Upper lobe of right lung (tissue), 1 donor: ENCODE data around the gene HIGD1B. TPM values are rescaled to one million over a fixed set of nuclear protein-coding genes. Genes with fewer than 3 reads are reported as not detected.
A peak's percentile ranks its signal among the peaks of the same experiment; 100 is the strongest.

Source experiments
- ATAC-seq: fragments of 200-7000 bp; cut with Tn5 transposase; one replicate; pipeline ENCODE4 v1.9.1; 2020; ENCODE audit warnings: mild to moderate bottlenecking, moderate library complexity
- DNase-seq: peaks from one replicate; pipeline ENCODE4 v3.0.0-alpha.2; 2020
- H3K27ac ChIP-seq: fragments of 200-600 bp; one replicate; pipeline ENCODE4 v1.8.0; 2022
- H3K27me3 ChIP-seq: fragments of 200-600 bp; one replicate; pipeline ENCODE4 v1.8.0; 2022; ENCODE audit warnings: mild to moderate bottlenecking
- H3K36me3 ChIP-seq: fragments of 200-600 bp; one replicate; pipeline ENCODE4 v1.8.0; 2022
- H3K4me1 ChIP-seq: fragments of 200-600 bp; one replicate; pipeline ENCODE4 v1.8.0; 2022
- H3K4me3 ChIP-seq: fragments of 200-600 bp; one replicate; pipeline ENCODE4 v1.8.0; 2022; ENCODE audit warnings: mild to moderate bottlenecking
- H3K9me3 ChIP-seq: fragments of 200-600 bp; one replicate; pipeline ENCODE4 v1.8.0; 2022
- intact Hi-C: fragments of 100-400 bp; cut with DNase I; formaldehyde crosslinking; loops from one replicate; pipeline ENCODE4 v1.11.0; 2022
- total RNA-seq: library from RNA; stranded (reverse); fragmentation: NEBNext Ultra II Directional; extraction: Animal tissue kit (Norgen Biotek cat#: 25700); gene quantifications from one replicate; pipeline ENCODE4 v1.2.1, GENCODE V29; 2021
- TF ChIP-seq, protein P1 (sequence below): fragments of 200-600 bp; IDR thresholded peaks from one replicate; pipeline ENCODE4 v1.8.0; 2022; ENCODE audit warnings: antibody characterized with exemption
- donor health status: DM: no; HTN: yes; CAD: no; lungs with severe emphysema.

The HIGD1B gene
- total RNA-seq, 1 donor from 2014 or later = 36.4 TPM

- no peak overlapping the region for H3K27ac ChIP-seq
- no peaks in the 10 kb centered on the region for H3K36me3 ChIP-seq
- H3K27me3 ChIP-seq = no peaks in the 10 kb centered on the region
- ATAC-seq = no peak
- no peak for DNase-seq
- intact Hi-C loops = no loop called here
- TF ChIP-seq, protein P1, sequence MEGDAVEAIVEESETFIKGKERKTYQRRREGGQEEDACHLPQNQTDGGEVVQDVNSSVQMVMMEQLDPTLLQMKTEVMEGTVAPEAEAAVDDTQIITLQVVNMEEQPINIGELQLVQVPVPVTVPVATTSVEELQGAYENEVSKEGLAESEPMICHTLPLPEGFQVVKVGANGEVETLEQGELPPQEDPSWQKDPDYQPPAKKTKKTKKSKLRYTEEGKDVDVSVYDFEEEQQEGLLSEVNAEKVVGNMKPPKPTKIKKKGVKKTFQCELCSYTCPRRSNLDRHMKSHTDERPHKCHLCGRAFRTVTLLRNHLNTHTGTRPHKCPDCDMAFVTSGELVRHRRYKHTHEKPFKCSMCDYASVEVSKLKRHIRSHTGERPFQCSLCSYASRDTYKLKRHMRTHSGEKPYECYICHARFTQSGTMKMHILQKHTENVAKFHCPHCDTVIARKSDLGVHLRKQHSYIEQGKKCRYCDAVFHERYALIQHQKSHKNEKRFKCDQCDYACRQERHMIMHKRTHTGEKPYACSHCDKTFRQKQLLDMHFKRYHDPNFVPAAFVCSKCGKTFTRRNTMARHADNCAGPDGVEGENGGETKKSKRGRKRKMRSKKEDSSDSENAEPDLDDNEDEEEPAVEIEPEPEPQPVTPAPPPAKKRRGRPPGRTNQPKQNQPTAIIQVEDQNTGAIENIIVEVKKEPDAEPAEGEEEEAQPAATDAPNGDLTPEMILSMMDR = no peak
- no peaks in the 10 kb centered on the region for H3K4me1 ChIP-seq
- no peak overlapping the region for H3K4me3 ChIP-seq
- H3K9me3 ChIP-seq = no peaks in the 10 kb centered on the region
Measured at GRCh38 chr17:44844390-44844830, 3.3 kb upstream of the HIGD1B start.

- peak overlapping the region; percentile 17 for H3K27ac ChIP-seq
- H3K4me1 ChIP-seq = no peaks in the 10 kb centered on the region
- H3K4me3 ChIP-seq = peak overlapping the region; percentile 8
- ATAC-seq (no peak), DNase-seq (no peak)
- H3K9me3 ChIP-seq = no peaks in the 10 kb centered on the region
- peaks cover 14% of the 10 kb centered on the region for H3K36me3 ChIP-seq
- intact Hi-C loops = no loop called here
- TF ChIP-seq, protein P1 = no peak
- H3K27me3 ChIP-seq = no peaks in the 10 kb centered on the region
Measured at GRCh38 chr17:44846206-44846605, 1.5 kb upstream of the HIGD1B start.

DNA sequence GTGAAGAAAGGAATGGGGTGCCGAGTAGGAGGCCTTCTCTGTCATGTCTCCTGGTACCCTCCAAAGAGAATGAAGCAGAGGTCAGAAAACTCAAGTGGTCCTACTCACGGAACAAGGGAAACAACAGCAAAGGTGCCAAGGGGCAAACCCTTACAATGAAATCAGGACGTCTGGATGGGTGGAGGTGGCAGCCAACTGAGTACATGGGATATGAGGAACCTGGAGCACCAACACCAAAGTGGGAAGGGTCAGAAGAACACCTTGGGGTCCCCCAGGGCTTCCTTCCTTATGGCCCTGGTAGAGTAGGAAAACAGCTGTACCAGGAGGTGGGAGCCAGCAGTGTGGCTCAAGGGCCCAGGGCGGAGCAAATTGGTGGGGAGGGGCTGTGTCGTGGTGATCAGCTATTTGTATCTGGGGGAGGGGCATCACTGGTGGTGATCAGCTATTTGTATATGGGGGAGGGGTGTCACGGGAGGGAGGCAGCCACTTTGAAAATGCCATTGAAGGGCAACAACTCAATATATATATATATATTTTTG is 643 bp downstream of the HIGD1B start:
- Histone ChIP-seq H3K4me3 (no peak overlapping the region), H3K36me3 (peaks cover 35% of the 10 kb centered on the region), H3K27ac (no peak overlapping the region), H3K9me3 (no peaks in the 10 kb centered on the region), H3K27me3 (no peaks in the 10 kb centered on the region), H3K4me1 (no peaks in the 10 kb centered on the region)
- TF ChIP-seq, protein P1 = no peak
- DNase-seq (no peak), ATAC-seq (peak; percentile 7)
- intact Hi-C loops = no loop called here

DNA sequence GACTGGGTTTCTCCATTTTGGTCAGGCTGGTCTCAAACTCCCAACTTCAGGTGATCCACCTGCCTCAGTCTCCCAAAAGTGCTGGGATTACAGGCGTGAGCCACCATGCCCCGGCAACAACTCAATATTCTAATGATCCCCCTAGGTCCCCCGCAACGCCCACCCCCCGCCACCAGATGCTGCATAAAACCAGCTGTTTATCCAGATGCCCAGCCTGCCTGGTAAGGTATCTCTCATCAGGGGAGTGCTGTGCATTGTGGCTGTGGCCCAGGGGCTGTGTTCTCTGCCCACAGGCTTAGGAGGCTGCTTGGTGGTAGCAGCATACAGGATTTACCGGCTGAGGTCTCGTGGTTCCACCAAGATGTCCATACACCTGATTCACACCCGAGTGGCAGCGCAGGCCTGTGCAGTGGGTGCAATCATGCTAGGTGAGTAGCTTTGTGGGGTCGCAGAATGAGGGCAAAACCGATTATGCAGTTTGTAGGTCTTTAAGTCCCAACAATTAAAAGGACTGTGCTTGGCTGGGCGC is 1.3 kb downstream of the HIGD1B start:
- Histone ChIP-seq H3K27me3 (no peaks in the 10 kb centered on the region), H3K36me3 (peaks cover 42% of the 10 kb centered on the region), H3K9me3 (no peaks in the 10 kb centered on the region), H3K4me1 (no peaks in the 10 kb centered on the region), H3K4me3 (no peak overlapping the region), H3K27ac (no peak overlapping the region)
- intact Hi-C loops = no loop called here
- ATAC-seq (no peak), DNase-seq (no peak)
- TF ChIP-seq, protein P1 = no peak

GRCh38 chr17:44850025-44850424 is 2.3 kb downstream of the HIGD1B start:
- Histone ChIP-seq H3K4me1 (no peaks in the 10 kb centered on the region), H3K4me3 (no peak overlapping the region), H3K27me3 (no peaks in the 10 kb centered on the region), H3K9me3 (no peaks in the 10 kb centered on the region), H3K36me3 (peaks cover 52% of the 10 kb centered on the region), H3K27ac (peak overlapping the region; percentile 26)
- ATAC-seq (no peak), DNase-seq (no peak)
- TF ChIP-seq, protein P1 = no peak
- intact Hi-C loops = no loop called here
